Stimulated activated naive B cell treated with anti-CD40 and anti-IgM and Interleukin-4, amounts not matched to agents 10 μg/mL and 1 μg/mL and 100 μg/mL, for 72 hours (primary cell): Measurements from ENCODE around the gene PARVG.
A peak's percentile ranks its signal among the peaks of the same experiment; 100 is the strongest.

Experiments used
- ATAC-seq, 2 donors: fragments of 150-1000 bp; cut with Tn5 transposase; replicated peaks; 2 replicates each; pipeline ENCODE4 v1.10.0; 2021; ENCODE audit warnings: moderate library complexity in 1 of 2
- DNase-seq: peaks from one replicate; pipeline ENCODE4 v3.0.0; 2021
- H3K27ac Mint-ChIP-seq: one replicate; pipeline ENCODE4 v1.8.0; 2022; ENCODE audit warnings: mild to moderate bottlenecking, mixed read lengths
- H3K27me3 Mint-ChIP-seq, 2 donors: one replicate each; pipeline ENCODE4 v1.8.0; 2022; ENCODE audit warnings: mixed read lengths in 2 of 2
- H3K36me3 Mint-ChIP-seq, 2 donors: one replicate each; pipeline ENCODE4 v1.8.0; 2022; ENCODE audit warnings: mixed read lengths in 2 of 2, mild to moderate bottlenecking in 1 of 2
- H3K4me1 Mint-ChIP-seq, 2 donors: one replicate each; pipeline ENCODE4 v1.8.0; 2022; ENCODE audit warnings: mixed read lengths in 2 of 2, mild to moderate bottlenecking in 1 of 2
- H3K4me3 Mint-ChIP-seq, 2 donors: one replicate each; pipeline ENCODE4 v1.8.0; 2022; ENCODE audit warnings: mild to moderate bottlenecking in 2 of 2, mixed read lengths in 2 of 2, moderate library complexity in 1 of 2
- H3K9me3 Mint-ChIP-seq, 2 donors: one replicate each; pipeline ENCODE4 v1.8.0; 2022; ENCODE audit warnings: mixed read lengths in 2 of 2, mild to moderate bottlenecking in 1 of 2

PARVG gene

GRCh38 chr22:44179989-44180705, 578 bp upstream of the PARVG start:
- Mint-ChIP-seq H3K9me3 (peaks cover 0 to 4% of the 10 kb centered on the region in 2 donors), H3K27me3 (no peaks in the 10 kb centered on the region), H3K36me3 (peaks cover 11 to 23% of the 10 kb centered on the region in 2 donors), H3K4me1 (peaks cover 29 to 57% of the 10 kb centered on the region in 2 donors), H3K4me3 (peak overlapping the region in 1 of 2 donors; percentile 85), H3K27ac (peak overlapping the region; percentile 96)
- ATAC-seq (no peak), DNase-seq (no peak)

DNA sequence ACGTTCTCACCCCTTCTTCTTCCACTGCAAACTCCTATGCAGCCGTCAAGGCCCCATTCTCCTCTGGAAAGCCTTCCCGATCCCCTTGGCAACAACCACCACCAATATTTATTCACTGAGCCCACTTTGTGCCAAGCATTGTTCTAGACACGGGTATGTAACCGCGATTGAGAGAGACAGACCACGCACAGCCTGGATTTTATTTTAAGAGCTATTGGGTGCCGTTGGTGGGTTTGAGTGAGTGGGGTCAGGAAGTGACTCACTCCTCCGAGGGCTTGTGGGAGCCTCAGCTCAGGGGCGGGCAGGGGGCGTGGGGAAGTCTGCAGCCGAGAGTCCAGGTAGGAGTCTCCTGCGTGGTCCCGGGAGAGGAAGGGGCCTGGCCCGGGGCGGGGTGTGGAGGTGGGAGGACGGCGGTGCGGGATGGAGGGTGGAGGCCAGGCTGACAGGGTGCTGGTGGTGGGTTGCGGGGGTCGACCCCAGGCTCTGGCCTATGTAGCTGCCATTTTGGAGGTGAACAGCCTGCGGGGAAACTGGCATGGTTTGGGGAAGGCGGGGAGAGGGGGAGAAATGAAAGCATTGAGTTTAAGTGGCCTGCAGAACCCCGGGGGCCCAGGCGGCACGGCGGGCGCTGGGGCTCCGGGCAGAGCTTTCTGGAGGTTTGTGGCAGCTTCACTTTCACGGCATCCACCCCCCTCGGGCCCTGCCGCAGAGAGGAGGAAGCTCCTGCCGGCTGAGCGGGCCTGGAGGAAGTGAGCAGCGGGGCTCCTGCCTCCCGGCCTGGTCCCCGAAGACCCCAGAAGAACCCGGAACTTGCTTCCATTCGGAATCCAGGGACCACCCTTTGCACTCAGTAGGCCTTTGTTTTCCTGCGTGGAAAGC, 547 bp downstream of the PARVG start:
- H3K27ac Mint-ChIP-seq, result peak overlapping the region; percentile 96
- ATAC-seq (peak; percentile 63 to 65), DNase-seq (peak; percentile 46)
- peaks cover 30 to 57% of the 10 kb centered on the region in 2 donors for H3K4me1 Mint-ChIP-seq
- no peaks in the 10 kb centered on the region for H3K27me3 Mint-ChIP-seq
- peaks cover 16 to 30% of the 10 kb centered on the region in 2 donors for H3K36me3 Mint-ChIP-seq
- H3K4me3 Mint-ChIP-seq, result peak overlapping the region; percentile 85 to 89
- H3K9me3 Mint-ChIP-seq, result peaks cover 0 to 4% of the 10 kb centered on the region in 2 donors

DNA sequence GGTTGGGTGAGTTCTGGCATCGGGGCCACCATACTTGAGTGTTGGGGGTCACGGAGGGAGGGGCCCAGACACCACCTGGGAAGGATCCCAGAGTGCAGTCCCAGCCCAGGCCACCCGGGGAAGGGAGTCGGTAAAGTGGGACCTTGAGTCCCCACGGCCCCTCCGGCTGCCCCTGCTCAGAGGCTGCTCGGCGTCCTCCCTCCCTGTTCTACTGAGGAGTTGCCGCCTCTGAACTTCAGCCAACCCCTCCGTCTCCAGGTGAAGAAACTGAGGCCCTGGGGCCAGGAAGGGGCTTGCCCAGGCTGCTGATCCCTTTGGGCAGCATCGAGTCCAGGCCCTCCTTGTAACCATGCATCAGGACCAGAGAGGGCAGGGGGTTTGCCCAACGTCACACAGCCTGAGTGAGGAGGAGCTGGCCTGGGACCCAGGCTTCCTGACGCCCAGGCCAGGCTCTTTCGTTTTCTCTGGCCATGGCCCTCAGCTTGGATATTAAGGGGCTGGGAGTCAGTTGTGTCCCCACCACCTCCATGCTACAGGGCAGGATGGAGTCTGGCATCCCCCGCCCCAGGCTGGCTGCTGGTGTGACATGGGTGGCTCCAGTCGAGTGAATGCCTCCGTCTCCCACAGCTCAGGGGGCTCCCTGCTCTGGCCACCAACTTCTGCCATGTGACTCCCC, 1.3 kb downstream of the PARVG start:
- H3K27me3 Mint-ChIP-seq, result no peaks in the 10 kb centered on the region
- H3K4me1 Mint-ChIP-seq, result peaks cover 30 to 54% of the 10 kb centered on the region in 2 donors
- H3K27ac Mint-ChIP-seq, result peak overlapping the region; percentile 96
- no peaks in the 10 kb centered on the region for H3K9me3 Mint-ChIP-seq
- ATAC-seq (peak; percentile 36 to 51), DNase-seq (no peak)
- H3K4me3 Mint-ChIP-seq, result peak overlapping the region; percentile 85 to 89
- H3K36me3 Mint-ChIP-seq, result peaks cover 19 to 34% of the 10 kb centered on the region in 2 donors

GRCh38 chr22:44182588-44183286, 2.0 kb downstream of the PARVG start:
- Mint-ChIP-seq H3K36me3 (peaks cover 19 to 33% of the 10 kb centered on the region in 2 donors), H3K4me3 (peak overlapping the region; percentile 85 to 89), H3K27ac (peak overlapping the region; percentile 96), H3K4me1 (peaks cover 34 to 57% of the 10 kb centered on the region in 2 donors), H3K9me3 (no peaks in the 10 kb centered on the region), H3K27me3 (no peaks in the 10 kb centered on the region)
- peak; percentile 66 to 68 for ATAC-seq
- DNase-seq, result peak; percentile 46

GRCh38 chr22:44183287-44183588, 2.5 kb downstream of the PARVG start:
- H3K9me3 Mint-ChIP-seq, result no peaks in the 10 kb centered on the region
- H3K4me3 Mint-ChIP-seq, result peak overlapping the region; percentile 85 to 89
- no peak for ATAC-seq
- peak overlapping the region; percentile 82 for H3K27ac Mint-ChIP-seq
- no peaks in the 10 kb centered on the region for H3K27me3 Mint-ChIP-seq
- no peak for DNase-seq
- H3K36me3 Mint-ChIP-seq, result peaks cover 19 to 33% of the 10 kb centered on the region in 2 donors
- H3K4me1 Mint-ChIP-seq, result peaks cover 34 to 60% of the 10 kb centered on the region in 2 donors

DNA sequence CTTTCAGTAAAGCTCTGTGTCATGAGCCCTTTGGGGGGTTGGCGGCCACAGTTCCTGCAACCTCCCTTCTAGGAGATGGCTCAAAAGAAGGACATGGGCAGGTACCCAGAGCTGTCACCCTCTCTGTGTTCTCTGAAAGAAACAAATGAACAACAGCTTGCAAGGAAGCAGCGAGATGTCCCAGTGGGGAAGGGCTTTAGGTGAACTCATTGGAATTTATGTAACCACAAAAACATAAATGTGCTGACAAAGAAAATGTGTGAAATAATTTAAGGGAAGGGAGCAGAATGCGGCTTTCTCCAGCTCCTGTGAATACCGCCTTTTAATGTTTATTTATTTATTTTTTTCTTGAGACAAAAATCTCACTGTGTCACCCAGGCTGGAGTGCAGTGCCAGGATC, 3.3 kb downstream of the PARVG start:
- no peak overlapping the region for H3K27ac Mint-ChIP-seq
- no peaks in the 10 kb centered on the region for H3K27me3 Mint-ChIP-seq
- H3K4me1 Mint-ChIP-seq, result peaks cover 40 to 68% of the 10 kb centered on the region in 2 donors
- no peak overlapping the region for H3K4me3 Mint-ChIP-seq
- H3K36me3 Mint-ChIP-seq, result peaks cover 19 to 35% of the 10 kb centered on the region in 2 donors
- ATAC-seq (no peak), DNase-seq (no peak)
- H3K9me3 Mint-ChIP-seq, result no peaks in the 10 kb centered on the region

DNA sequence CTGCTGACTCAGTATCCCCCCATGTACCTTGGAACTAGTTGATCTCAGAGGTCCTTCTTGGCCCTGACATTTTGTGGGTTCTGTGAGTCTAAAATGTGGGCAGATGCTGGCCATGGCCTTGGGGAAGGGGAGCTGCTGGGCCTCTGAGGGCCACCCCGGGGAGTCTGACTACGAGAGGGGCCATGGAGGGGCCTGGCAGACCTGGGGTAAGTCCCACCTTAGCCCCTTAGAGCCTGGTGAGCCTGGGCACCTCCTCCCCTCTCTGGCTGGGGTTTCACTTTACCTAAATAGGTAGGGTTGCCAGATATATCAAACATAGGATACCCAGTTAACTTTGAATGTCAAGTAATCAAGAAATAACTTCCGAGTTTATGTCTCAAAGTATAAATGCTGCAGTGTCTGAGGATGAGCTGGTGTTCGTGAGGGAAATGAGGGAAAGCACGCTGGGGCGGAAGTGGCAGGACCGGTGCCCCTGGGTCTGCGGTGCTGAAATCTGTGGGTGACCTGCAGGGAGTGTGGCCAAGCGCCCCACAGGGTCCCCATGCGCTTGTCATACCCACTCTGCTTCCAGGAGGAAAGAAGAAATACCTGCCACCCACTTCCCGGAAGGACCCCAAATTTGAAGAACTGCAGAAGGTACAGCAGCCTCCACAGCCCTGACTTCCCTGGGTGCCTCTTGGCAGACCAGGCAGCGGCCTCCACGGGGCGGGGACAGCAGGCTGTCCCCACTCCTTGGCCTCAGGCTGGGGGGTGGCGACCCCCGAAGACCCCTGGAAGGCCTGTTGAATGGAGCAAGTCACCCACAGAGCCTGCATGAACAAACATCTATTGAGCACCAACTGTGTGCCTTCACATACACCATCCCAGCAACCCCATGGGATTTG, 4.8 kb downstream of the PARVG start:
- H3K27ac Mint-ChIP-seq, result no peak overlapping the region
- peaks cover 19 to 43% of the 10 kb centered on the region in 2 donors for H3K36me3 Mint-ChIP-seq
- H3K4me1 Mint-ChIP-seq, result peaks cover 47 to 76% of the 10 kb centered on the region in 2 donors
- H3K9me3 Mint-ChIP-seq, result no peaks in the 10 kb centered on the region
- ATAC-seq, result no peak
- no peak for DNase-seq
- no peak overlapping the region for H3K4me3 Mint-ChIP-seq
- H3K27me3 Mint-ChIP-seq, result no peaks in the 10 kb centered on the region

GRCh38 chr22:44186121-44186510, 5.4 kb downstream of the PARVG start:
- Mint-ChIP-seq H3K4me3 (no peak overlapping the region), H3K36me3 (peaks cover 20 to 43% of the 10 kb centered on the region in 2 donors), H3K27me3 (no peaks in the 10 kb centered on the region), H3K27ac (no peak overlapping the region), H3K4me1 (peaks cover 46 to 76% of the 10 kb centered on the region in 2 donors), H3K9me3 (no peaks in the 10 kb centered on the region)
- ATAC-seq, result no peak
- DNase-seq, result no peak

DNA sequence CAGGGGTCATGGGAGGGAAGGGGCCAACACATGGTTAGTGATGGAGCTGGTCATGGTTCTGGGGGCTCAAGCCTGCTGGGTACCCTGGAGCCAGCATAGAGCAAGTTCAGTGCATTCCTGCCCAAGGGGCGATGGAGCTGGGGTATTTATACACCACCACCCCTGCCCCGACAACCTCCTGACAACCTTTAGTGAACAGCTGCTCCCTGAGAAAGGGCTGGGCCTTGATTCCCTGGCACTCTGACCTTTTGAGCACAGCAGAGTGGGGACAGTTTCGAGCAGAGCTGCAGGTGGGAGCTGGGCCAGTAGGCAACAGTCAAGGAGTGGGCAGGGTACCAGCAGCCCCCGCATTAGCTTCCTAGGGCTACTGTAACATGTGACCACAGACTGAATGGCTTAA, 6.0 kb downstream of the PARVG start:
- Mint-ChIP-seq H3K36me3 (peaks cover 20 to 46% of the 10 kb centered on the region in 2 donors), H3K4me3 (no peak overlapping the region), H3K4me1 (peaks cover 51 to 76% of the 10 kb centered on the region in 2 donors), H3K9me3 (no peaks in the 10 kb centered on the region), H3K27me3 (no peaks in the 10 kb centered on the region), H3K27ac (no peak overlapping the region)
- DNase-seq (no peak), ATAC-seq (no peak)

GRCh38 chr22:44187652-44188230, 7.0 kb downstream of the PARVG start:
- ATAC-seq, result no peak
- H3K36me3 Mint-ChIP-seq, result peaks cover 23 to 50% of the 10 kb centered on the region in 2 donors
- H3K4me1 Mint-ChIP-seq, result peaks cover 50 to 78% of the 10 kb centered on the region in 2 donors
- DNase-seq, result no peak
- no peak overlapping the region for H3K27ac Mint-ChIP-seq
- no peaks in the 10 kb centered on the region for H3K9me3 Mint-ChIP-seq
- no peak overlapping the region for H3K4me3 Mint-ChIP-seq
- no peaks in the 10 kb centered on the region for H3K27me3 Mint-ChIP-seq

DNA sequence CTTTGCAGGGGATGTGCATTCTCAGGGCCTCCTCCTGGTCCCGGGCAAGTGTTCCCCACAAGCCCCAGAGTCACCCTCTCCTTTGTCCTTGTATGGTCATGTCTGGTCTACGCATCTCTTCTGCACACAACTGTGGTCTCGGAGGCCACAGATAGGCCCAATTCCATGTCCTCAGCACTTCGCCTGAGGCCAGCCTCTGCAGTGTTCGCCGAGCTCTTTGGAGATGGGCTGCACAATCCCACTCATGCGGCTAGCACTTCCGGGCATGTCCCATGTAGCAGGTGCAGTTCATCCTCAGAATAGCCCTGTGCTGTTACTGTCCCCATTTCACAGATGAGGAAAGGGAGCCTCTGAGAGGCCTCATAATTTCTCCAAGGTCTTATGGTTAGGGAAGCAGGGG, 7.6 kb downstream of the PARVG start:
- Mint-ChIP-seq H3K4me1 (peaks cover 52 to 78% of the 10 kb centered on the region in 2 donors), H3K27me3 (no peaks in the 10 kb centered on the region), H3K9me3 (no peaks in the 10 kb centered on the region)

DNA sequence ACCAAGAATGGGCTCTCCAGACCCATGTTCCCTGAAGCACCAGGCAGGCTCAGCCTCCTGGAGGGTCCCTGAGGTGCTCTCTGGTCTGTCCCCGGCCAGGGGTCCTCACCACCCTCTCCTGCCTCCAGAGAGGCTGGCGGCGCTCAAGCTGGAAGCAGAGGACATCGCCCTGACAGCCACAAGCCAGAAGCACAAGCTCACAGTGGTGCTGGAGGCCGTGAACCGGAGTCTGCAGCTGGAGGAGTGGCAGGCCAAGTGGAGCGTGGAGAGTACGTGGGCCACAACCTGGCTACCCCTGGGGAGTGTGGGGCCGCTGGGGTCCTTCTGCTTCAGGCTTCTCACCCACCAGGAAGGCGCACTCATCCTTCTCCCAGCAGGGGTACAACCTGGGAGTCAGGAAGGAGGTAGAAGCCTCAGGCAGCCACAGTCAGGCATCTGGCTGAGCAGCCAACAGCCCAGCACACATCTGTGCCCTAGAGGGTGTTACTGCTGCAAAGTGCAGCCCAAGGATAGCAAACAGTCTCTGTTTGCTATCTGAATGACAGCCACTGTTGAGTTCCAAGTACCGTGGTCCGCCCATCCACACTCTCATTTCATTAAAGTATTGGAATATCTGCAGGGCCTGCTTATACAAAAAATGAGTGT, 8.4 kb downstream of the PARVG start:
- Mint-ChIP-seq H3K36me3 (peaks cover 25 to 56% of the 10 kb centered on the region in 2 donors), H3K27me3 (no peaks in the 10 kb centered on the region), H3K9me3 (no peaks in the 10 kb centered on the region), H3K27ac (peak overlapping the region; percentile 82), H3K4me3 (no peak overlapping the region), H3K4me1 (peaks cover 51 to 78% of the 10 kb centered on the region in 2 donors)
- ATAC-seq (no peak), DNase-seq (no peak)

More for the DNA sequence above, 7.6 kb downstream of the PARVG start:
- Mint-ChIP-seq H3K36me3 (peaks cover 27 to 56% of the 10 kb centered on the region in 2 donors), H3K4me3 (no peak overlapping the region), H3K27ac (no peak overlapping the region)
- DNase-seq (no peak), ATAC-seq (no peak)
